IgD-negative memory B cell (primary cell): ENCODE measurements around the gene SLC4A8. TPM values are rescaled to one million over a fixed set of nuclear protein-coding genes. Genes with fewer than 3 reads are reported as not detected.

Source experiments
- H3K27ac Mint-ChIP-seq, 3 donors: one replicate each; pipeline ENCODE4 v1.8.0; 2020 to 2022; ENCODE audit warnings: mild to moderate bottlenecking in 3 of 3, mixed read lengths in 3 of 3, moderate library complexity in 1 of 3
- H3K27me3 Mint-ChIP-seq: one replicate; pipeline ENCODE4 v1.8.0; 2021; ENCODE audit warnings: mixed read lengths
- H3K36me3 Mint-ChIP-seq: one replicate; pipeline ENCODE4 v1.8.0; 2020; ENCODE audit warnings: mild to moderate bottlenecking, mixed read lengths
- H3K4me1 Mint-ChIP-seq, 3 donors: one replicate each; pipeline ENCODE4 v1.8.0; 2020 to 2022; ENCODE audit warnings: mixed read lengths in 3 of 3, mild to moderate bottlenecking in 1 of 3
- H3K4me3 Mint-ChIP-seq, 4 donors: one replicate each; pipeline ENCODE4 v1.8.0; 2020 to 2022; ENCODE audit warnings: mild to moderate bottlenecking in 4 of 4, mixed read lengths in 4 of 4, moderate library complexity in 3 of 4
- H3K9me3 Mint-ChIP-seq, 3 donors: one replicate each; pipeline ENCODE4 v1.8.0; 2020 to 2021; ENCODE audit warnings: mixed read lengths in 3 of 3, mild to moderate bottlenecking in 1 of 3
- polyA plus RNA-seq: library from polyadenylated mRNA; unstranded; fragments of 300-500 nt; fragmentation: Illumina TruSeq; gene quantifications from one replicate; pipeline ENCODE4 v1.2.3, GENCODE V29; 2021

SLC4A8 gene
- polyA plus RNA-seq, 1 donor from 2014 or later: 0.53 TPM

DNA sequence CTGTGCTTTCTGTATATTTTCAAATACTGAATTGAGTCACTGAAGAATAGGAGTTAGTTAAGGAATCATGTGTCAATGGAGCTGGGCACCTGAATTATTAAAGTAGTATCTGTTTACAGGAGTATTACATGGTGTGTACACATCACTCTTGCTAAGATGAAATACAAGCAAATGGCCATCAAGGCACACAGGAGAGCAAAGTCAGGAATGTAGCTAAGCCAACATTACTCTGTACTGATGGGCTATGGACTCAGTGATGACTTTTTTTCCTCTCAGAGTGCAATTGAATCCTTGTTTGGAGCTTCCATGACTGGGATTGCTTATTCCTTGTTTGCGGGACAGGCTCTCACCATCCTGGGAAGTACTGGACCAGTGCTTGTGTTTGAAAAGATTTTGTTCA, 45.5 kb downstream of the SLC4A8 start:
- Mint-ChIP-seq H3K9me3 (no peaks in the 10 kb centered on the region), H3K36me3 (peaks cover 3% of the 10 kb centered on the region), H3K27me3 (no peaks in the 10 kb centered on the region), H3K27ac (no peak overlapping the region), H3K4me1 (peaks cover 2 to 7% (median 4%) of the 10 kb centered on the region in 3 donors), H3K4me3 (no peak overlapping the region)

DNA sequence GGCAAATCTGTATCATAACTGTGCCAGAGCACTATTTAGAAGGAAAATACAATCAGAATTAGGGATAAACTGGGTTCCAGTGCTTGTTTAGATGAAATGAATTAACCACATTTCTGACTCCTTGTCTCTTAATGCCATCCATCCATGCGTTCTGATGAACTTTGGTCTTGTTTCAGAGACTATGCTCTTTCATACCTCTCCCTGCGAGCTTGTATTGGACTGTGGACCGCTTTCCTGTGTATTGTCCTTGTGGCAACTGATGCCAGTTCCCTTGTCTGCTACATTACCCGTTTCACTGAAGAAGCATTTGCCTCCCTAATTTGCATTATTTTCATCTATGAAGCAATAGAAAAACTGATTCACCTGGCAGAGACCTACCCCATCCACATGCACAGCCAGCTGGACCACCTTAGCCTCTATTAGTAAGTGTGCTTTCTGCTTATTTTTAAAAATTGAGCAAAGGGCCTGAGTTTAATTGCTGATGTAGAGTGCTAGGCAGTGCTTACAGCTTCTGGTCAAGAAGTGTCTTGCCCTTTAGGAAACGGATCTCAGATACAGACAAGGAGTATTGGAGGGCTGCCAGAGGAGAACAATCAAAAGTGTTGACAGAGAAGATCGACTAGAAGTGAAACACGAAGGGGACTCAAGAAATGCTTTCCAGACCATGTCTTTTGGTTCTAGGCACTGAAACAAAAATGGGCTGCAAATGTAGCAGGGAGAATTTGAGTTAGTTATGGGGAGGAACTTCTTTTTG, 46.7 kb downstream of the SLC4A8 start:
- Mint-ChIP-seq H3K4me1 (peaks cover 2 to 7% (median 4%) of the 10 kb centered on the region in 3 donors), H3K4me3 (no peak overlapping the region), H3K27ac (no peak overlapping the region), H3K36me3 (peaks cover 9% of the 10 kb centered on the region), H3K9me3 (no peaks in the 10 kb centered on the region), H3K27me3 (no peaks in the 10 kb centered on the region)

DNA sequence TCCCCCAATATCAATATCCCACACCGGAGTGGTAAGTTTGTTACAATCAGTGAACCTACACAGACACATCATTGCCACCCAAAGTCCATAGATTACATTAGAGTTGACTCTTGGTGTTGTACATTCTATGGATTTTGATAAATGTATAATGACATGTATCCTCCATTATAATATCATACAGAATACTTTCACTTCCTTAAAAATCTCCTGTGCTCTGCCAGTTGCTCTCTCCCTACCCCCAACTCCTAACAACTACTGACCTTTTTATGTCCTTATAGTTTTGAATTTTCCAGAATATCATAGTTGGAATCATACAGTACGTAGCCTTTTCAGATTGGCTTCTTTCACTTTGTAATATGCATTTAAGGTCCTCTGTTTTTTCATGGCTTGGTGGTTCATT, 48.4 kb downstream of the SLC4A8 start:
- Mint-ChIP-seq H3K27me3 (no peaks in the 10 kb centered on the region), H3K9me3 (no peaks in the 10 kb centered on the region), H3K36me3 (peaks cover 10% of the 10 kb centered on the region), H3K4me1 (peaks cover 2 to 7% (median 4%) of the 10 kb centered on the region in 3 donors), H3K4me3 (no peak overlapping the region), H3K27ac (no peak overlapping the region)

DNA sequence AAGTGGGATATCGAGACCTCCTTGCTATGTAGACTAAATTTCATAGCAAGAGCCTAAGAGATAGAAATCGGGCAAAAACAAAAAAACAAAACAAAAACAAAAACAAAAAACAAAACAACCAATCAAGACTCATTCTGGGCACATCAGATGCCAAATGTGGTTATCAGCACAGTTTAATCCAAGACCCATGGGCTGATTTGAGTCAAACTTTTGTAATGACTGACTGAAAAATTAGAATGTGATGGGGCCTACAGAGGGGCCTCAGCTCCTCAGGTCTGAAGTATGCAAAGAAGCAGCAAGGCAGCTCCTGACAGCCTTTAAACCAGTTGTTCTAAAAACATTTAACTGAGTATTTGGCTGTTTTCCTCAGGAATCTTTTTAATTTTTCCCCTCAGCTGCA, 49.3 kb downstream of the SLC4A8 start:
- Mint-ChIP-seq H3K9me3 (no peaks in the 10 kb centered on the region), H3K36me3 (peaks cover 10% of the 10 kb centered on the region), H3K4me1 (peaks cover 2 to 7% (median 4%) of the 10 kb centered on the region in 3 donors), H3K27me3 (no peaks in the 10 kb centered on the region), H3K27ac (no peak overlapping the region), H3K4me3 (no peak overlapping the region)

DNA sequence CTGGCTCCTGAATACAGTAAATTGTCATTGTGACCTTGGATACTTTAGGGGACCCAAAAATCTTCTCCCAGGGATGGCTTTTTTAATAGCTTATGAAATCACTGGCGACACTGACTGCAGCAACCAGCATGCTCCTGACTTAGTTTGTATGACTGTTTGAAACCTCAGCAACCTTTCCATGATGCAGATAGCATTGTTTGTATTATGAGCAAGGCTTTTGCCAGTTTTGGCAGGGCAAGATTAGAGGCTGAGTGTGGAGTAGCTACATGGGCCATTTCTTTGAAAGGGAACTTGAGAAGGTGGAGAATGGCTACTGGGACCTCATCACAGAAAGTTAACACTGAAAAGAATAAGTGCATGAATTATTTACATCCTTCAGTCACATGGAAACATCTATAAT, 50.9 kb downstream of the SLC4A8 start:
- no peak overlapping the region for H3K27ac Mint-ChIP-seq
- H3K4me3 Mint-ChIP-seq: no peak overlapping the region
- peaks cover 10% of the 10 kb centered on the region for H3K36me3 Mint-ChIP-seq
- no peaks in the 10 kb centered on the region for H3K9me3 Mint-ChIP-seq
- H3K4me1 Mint-ChIP-seq: peaks cover 2 to 7% (median 4%) of the 10 kb centered on the region in 3 donors
- no peaks in the 10 kb centered on the region for H3K27me3 Mint-ChIP-seq

DNA sequence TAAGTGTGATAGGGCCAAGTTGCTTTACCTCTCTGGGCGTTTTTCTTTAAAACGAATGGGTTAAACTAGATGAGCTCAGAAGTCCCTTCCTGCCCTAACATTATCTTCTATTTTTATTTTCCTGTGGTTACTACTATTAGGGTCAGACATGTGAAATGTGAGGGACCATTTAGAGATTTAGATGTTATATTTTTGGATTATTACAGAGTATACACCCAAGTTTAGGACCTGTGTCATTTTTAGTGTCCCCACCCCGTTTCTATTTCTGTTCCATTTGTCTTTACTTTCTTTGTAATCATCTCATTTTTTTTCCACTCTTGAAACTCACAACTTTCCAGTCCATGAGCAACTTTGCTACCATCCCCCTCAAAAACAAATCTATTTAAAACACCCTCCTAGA, 56.3 kb downstream of the SLC4A8 start:
- Mint-ChIP-seq H3K27ac (peak overlapping the region in 1 of 3 donors; percentile 39), H3K9me3 (no peaks in the 10 kb centered on the region), H3K36me3 (peaks cover 5% of the 10 kb centered on the region), H3K4me1 (peaks cover 10 to 11% (median 10%) of the 10 kb centered on the region in 3 donors), H3K27me3 (no peaks in the 10 kb centered on the region), H3K4me3 (no peak overlapping the region)

DNA sequence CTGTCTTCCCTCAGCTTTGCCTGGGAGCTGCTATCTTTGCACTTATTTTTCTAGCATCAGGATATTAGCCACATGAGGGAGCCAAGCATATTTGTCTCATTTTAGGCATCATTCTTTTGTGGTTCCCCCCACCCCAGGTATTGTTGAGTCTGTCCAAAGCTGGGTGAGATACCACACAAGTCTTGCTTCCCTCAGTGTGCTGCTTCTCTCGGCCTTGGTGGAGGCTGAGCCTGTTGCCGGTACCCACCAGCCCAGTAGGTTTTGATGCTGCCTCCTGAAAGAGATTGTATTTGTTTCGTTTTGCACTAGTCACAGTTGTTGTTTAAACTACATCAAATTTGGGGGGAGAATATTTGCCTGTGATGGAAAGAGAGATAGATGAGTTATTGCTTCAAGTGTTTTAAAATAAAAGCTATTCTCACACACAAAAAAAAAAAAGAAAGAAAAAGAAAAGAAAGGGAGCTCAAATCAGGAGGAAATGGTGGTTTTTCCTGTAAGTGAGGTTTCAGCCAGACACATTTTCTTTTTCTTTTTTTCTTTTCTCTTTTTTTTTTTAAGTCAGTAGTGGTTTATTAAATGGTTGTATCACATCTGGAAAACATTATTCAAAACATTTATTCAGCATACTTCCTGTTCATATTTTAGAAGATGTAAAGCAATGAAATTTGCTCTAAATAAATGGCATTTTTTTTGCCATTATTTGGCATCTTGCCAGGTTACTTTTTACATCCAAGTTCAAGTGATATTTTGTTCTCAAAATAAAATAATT, 58.5 kb downstream of the SLC4A8 start:
- H3K4me3 Mint-ChIP-seq: peak overlapping the region in 2 of 4 donors; percentile 33 to 75
- H3K27ac Mint-ChIP-seq: peak overlapping the region in 1 of 3 donors; percentile 71
- H3K36me3 Mint-ChIP-seq: peaks cover 2% of the 10 kb centered on the region
- peaks cover 10 to 11% (median 10%) of the 10 kb centered on the region in 3 donors for H3K4me1 Mint-ChIP-seq
- no peaks in the 10 kb centered on the region for H3K9me3 Mint-ChIP-seq
- H3K27me3 Mint-ChIP-seq: no peaks in the 10 kb centered on the region

DNA sequence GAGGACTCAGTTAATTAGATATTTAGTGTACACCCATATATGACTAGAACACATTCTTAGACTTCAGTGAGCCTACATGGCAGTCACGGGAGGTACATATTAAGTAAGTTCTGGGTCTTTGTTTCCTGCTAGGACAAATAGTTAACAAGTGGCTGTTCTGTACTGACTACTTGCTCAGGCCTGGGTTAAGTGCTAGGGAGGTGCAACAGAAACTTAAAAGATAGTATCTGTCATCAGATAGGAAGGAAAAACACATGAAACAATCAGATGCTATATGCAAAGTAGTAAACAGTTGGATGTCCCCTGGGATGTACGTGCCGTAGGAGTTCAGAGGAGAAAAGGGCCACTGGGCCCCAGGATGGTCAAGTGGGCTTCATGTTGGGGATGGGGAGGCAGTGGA, 59.5 kb downstream of the SLC4A8 start:
- H3K9me3 Mint-ChIP-seq: no peaks in the 10 kb centered on the region
- no peak overlapping the region for H3K4me3 Mint-ChIP-seq
- H3K36me3 Mint-ChIP-seq: peaks cover 2% of the 10 kb centered on the region
- H3K4me1 Mint-ChIP-seq: peaks cover 10 to 11% (median 10%) of the 10 kb centered on the region in 3 donors
- no peaks in the 10 kb centered on the region for H3K27me3 Mint-ChIP-seq
- H3K27ac Mint-ChIP-seq: no peak overlapping the region

DNA sequence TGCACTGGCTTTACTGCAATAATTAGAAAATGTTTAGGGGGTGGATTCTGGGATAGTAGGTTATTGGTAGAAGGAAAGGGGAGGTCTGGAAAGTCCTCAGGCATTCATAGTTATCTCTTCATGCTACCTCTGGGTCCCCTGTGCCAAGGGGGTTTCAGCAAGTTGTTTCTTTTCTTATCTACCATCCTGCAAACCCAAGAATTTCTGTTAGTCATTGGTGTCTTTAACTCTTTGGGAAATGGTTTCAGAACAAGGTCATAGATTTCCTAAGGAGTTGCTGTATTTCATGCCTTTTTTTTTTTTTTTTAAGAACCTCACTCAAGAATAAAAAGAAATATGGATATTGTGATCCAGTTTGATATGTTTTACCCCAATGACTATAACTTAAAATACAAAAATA, 63.6 kb downstream of the SLC4A8 start:
- Mint-ChIP-seq H3K4me1 (peaks cover 0 to 4% (median 3%) of the 10 kb centered on the region in 3 donors), H3K4me3 (no peak overlapping the region), H3K27ac (no peak overlapping the region), H3K9me3 (no peaks in the 10 kb centered on the region), H3K36me3 (peaks cover 2% of the 10 kb centered on the region), H3K27me3 (no peaks in the 10 kb centered on the region)

DNA sequence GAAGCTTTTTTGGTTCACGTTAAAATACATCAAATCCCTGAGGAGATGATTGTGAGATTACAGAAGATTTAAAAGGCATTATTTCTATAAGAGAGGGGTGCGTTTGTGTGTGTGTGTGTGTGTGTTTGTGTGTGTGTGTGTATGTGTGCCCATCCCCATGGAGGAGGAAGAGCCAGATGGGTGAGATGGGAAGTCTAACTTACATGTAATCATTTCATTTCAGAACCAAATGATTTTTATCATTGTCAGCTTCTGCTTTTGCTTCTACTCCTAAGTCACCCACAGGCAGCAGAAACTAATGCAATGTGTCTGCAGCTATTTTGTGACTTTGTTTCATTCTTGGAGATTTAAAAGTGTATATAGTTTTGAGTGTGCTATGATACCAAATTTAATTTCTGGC, 68.7 kb downstream of the SLC4A8 start:
- H3K9me3 Mint-ChIP-seq: no peaks in the 10 kb centered on the region
- H3K27me3 Mint-ChIP-seq: no peaks in the 10 kb centered on the region
- H3K4me3 Mint-ChIP-seq: no peak overlapping the region
- peaks cover 0 to 1% (median 0%) of the 10 kb centered on the region in 3 donors for H3K4me1 Mint-ChIP-seq
- no peaks in the 10 kb centered on the region for H3K36me3 Mint-ChIP-seq
- peak overlapping the region in 1 of 3 donors; percentile 14 for H3K27ac Mint-ChIP-seq

DNA sequence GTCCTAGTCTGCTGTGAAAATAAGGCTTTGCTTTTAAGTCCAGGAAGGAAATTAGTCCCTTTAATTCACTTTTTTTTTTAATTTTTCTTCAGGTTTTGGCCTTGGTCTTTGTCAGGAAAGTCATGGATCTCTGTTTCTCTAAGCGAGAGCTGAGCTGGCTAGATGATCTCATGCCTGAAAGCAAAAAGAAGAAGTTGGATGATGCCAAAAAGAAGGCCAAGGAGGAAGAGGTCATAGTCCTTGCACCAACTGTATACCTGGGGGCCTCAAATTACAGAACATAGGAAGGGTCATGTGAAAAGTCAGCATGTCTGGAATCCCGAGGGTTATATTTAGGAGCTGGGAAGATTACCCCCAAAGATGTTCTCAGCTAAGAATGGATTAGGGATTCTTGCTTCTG, 72.3 kb downstream of the SLC4A8 start:
- Mint-ChIP-seq H3K36me3 (no peaks in the 10 kb centered on the region), H3K9me3 (no peaks in the 10 kb centered on the region), H3K4me1 (peaks cover 5 to 6% (median 5%) of the 10 kb centered on the region in 3 donors), H3K27ac (no peak overlapping the region), H3K4me3 (no peak overlapping the region), H3K27me3 (peaks cover 8% of the 10 kb centered on the region)

DNA sequence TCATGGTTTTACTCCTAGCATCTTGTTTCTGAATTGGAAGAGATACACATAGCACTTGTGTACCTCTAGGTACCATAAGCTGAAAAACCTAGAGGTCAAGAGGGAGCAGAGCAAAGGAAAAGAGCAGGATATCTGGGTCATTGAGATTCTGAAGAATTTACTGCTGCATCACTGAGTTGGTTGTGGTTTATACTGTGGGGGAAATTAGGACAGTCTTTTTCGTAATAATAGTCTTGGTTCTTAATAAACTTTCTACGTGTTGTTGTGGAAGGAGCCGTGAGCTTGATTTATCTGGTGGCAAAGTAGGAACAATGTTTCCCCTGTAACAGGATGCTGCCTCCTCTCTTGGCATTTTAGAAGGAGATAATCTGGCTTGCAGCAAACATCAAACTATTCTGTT, 80.2 kb downstream of the SLC4A8 start:
- Mint-ChIP-seq H3K27ac (peak overlapping the region in 1 of 3 donors; percentile 16), H3K4me1 (peaks cover 7 to 12% (median 10%) of the 10 kb centered on the region in 3 donors), H3K9me3 (no peaks in the 10 kb centered on the region), H3K36me3 (peaks cover 4% of the 10 kb centered on the region), H3K27me3 (peaks cover 15% of the 10 kb centered on the region), H3K4me3 (no peak overlapping the region)

DNA sequence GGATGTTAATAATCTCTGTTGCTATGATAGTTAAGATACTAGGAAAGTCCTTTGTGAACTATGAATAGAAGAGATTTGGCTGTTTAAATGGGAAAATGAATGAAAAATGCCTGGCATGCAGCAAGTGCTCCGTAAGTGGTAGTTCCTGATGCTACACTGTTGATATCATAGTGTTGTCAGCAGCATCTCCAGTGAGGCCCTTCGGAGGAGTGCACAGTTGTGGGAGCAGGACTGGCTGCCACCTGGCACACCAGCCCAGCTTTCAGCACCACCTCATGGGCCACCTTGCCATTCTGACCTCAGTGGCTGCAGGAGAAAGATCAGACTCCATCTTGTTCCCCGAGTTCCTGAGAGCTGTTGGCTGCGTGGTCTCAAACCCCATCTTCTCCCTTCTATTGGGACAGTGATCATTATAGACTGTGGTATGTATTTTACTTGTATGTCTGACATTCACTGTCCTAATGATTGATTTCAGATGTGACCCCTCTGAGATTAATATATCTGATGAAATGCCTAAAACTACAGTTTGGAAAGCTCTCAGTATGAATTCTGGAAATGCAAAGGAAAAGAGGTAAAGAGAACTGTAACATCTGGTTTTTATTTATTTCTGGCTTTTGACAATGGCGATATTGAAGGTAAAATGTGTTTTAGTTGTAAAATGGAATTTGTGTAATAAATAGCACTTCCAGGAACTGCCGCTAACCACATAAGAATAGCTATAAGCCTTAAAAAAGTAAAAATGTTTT, 80.9 kb downstream of the SLC4A8 start:
- peak overlapping the region in 1 of 3 donors; percentile 16 for H3K27ac Mint-ChIP-seq
- H3K4me3 Mint-ChIP-seq: no peak overlapping the region
- H3K4me1 Mint-ChIP-seq: peaks cover 7 to 12% (median 10%) of the 10 kb centered on the region in 3 donors
- no peaks in the 10 kb centered on the region for H3K9me3 Mint-ChIP-seq
- peaks cover 4% of the 10 kb centered on the region for H3K36me3 Mint-ChIP-seq
- H3K27me3 Mint-ChIP-seq: peaks cover 15% of the 10 kb centered on the region

DNA sequence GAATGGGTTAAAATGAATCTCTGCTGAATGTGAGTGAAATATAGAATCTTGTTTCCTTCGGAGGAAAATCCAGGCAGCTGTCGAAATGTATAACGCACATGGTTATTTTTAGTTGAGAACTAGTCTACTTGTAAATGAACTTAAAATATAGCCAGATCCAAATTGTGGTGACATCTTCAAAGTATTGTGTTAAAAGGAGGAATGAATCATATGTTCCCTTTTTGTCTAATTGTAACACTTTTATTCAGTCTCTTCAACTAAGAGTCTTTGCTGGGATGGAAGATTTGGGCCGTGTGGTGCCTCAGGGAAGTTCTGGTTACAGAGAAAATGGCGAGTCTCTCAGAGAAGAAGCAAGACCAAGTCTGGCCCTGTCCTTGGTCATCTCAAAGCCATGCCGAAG, 82.5 kb downstream of the SLC4A8 start:
- H3K36me3 Mint-ChIP-seq: peaks cover 4% of the 10 kb centered on the region
- H3K4me3 Mint-ChIP-seq: no peak overlapping the region
- H3K9me3 Mint-ChIP-seq: no peaks in the 10 kb centered on the region
- peaks cover 4% of the 10 kb centered on the region for H3K27me3 Mint-ChIP-seq
- peak overlapping the region in 1 of 3 donors; percentile 14 for H3K27ac Mint-ChIP-seq
- H3K4me1 Mint-ChIP-seq: peaks cover 0 to 4% (median 2%) of the 10 kb centered on the region in 3 donors

DNA sequence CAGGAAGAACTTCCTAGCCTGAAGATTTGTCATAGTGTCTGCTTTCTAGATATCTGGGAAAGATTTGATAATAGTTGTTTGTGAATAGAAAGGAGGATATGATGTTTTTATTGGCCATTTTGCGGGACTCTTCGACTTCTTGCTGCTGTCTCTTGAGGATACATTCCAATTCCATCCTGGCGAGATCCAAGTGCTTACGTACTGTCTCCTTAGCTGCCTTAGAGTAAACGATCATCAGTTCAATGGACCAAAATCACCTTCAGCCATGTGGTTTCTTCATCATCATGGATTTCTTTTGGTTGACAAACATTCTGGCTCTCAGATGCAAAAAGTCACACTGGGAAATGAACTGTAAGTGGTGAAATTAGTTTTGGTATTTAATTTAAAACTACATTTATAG, 83.7 kb downstream of the SLC4A8 start:
- Mint-ChIP-seq H3K9me3 (no peaks in the 10 kb centered on the region), H3K4me3 (no peak overlapping the region), H3K36me3 (peaks cover 4% of the 10 kb centered on the region), H3K4me1 (no peaks in the 10 kb centered on the region), H3K27me3 (peaks cover 2% of the 10 kb centered on the region), H3K27ac (no peak overlapping the region)
